ENCODE results near the gene ADGRB3. TPM values are rescaled to one million over a fixed set of nuclear protein-coding genes. Genes with fewer than 3 reads are reported as not detected.
"Not testable (repeated sequence)": the region's sequence is repeated elsewhere in the genome, so short reads cannot be mapped to it uniquely, and the experiment has no call there.

The ADGRB3 gene
- total and polyA plus RNA-seq, 10 of the 15 experiments (the other 5 are each of a cell fraction or from before 2014, with no cell fraction given) = 0.03 to 0.06 TPM; not detected in 8

DNA sequence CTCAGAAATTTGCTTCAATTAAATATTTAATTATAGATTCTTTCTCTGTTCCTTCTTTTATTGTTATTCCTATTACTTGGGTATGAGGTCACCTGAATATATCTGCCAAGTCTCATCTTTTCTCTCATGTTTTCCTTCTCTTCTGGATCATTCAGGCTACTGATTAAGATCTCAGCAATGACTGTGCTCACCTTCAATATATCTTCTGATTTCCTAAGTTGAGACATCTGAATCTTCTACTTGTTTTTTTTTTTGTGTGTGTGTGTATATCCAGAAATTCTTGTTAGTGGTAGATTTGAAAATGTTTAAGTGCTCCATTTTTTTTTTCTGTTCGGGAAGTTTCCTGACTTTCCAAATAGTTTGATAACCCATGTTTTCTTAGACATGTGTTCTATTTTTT lies 108.0 kb downstream of the ADGRB3 start:
- DNase-seq (ENCODE audit: low read depth, low spot score) (no peak), FAIRE-seq (no peak), ATAC-seq (no peak)
- 0% methylated on average over 1 of the region's 1 CpG for WGBS (ENCODE audit: insufficient coverage, insufficient replicate concordance, low lambda C conversion rate, missing lambda C conversion rate)
- Histone ChIP-seq H4K20me1 (ENCODE audit: control insufficient read depth, insufficient read depth) (no peaks in the 10 kb centered on the region), H3K4me1 (ENCODE audit: control insufficient read depth, insufficient read depth, low read length) (no peaks in the 10 kb centered on the region), H3K4me3 (no peak overlapping the region), H3K9me3 (replicated peaks; ENCODE audit: control insufficient read depth, insufficient read depth, low read length) (no peaks in the 10 kb centered on the region), H2AFZ (ENCODE audit: control insufficient read depth, low read depth, low read length) (no peak overlapping the region), H3K4me2 (ENCODE audit: control insufficient read depth, insufficient read depth) (no peak overlapping the region), H3K27ac (ENCODE audit: control insufficient read depth, insufficient read depth) (no peak overlapping the region), H3K9ac (ENCODE audit: control insufficient read depth, insufficient read depth, low read length) (no peak overlapping the region), H3K27me3 (replicated peaks in 1 of 2; ENCODE audit: control insufficient read depth in 2 of 2, insufficient read depth in 2 of 2, low read length in 1 of 2) (no peaks in the 10 kb centered on the region), H3K79me2 (ENCODE audit: control insufficient read depth, insufficient read depth, low read length) (no peaks in the 10 kb centered on the region), H3K36me3 (ENCODE audit: control insufficient read depth in 2 of 2, insufficient read depth in 2 of 2, low read length in 1 of 2) (no peaks in the 10 kb centered on the region)
- POLR2A ChIA-PET = no interaction called here
- intact Hi-C loops (cut with micrococcal nuclease; ENCODE audit: unreplicated experiment) (no loop called here), in situ Hi-C loops (cut with MboI) (no loop called here)
- RAD21 ChIA-PET (ENCODE audit: unreplicated experiment) = no interaction called here
- TF ChIP-seq, protein P1, sequence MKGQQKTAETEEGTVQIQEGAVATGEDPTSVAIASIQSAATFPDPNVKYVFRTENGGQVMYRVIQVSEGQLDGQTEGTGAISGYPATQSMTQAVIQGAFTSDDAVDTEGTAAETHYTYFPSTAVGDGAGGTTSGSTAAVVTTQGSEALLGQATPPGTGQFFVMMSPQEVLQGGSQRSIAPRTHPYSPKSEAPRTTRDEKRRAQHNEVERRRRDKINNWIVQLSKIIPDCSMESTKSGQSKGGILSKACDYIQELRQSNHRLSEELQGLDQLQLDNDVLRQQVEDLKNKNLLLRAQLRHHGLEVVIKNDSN (IDR thresholded peaks at IDR 0.05; ENCODE audit: borderline replicate concordance, extremely low read length, insufficient read depth, low read depth, low read length) = no peak
- TF ChIP-seq FOXM1 (IDR thresholded peaks at IDR 0.05; ENCODE audit: low read depth, low read length) (no peak), MTA3 (IDR thresholded peaks at IDR 0.05; ENCODE audit: borderline replicate concordance, low read length) (no peak), CBX5 (IDR thresholded peaks at IDR 0.05; ENCODE audit: low read depth) (no peak)
- BruUV-seq (replicated peaks) = no TSS peak
- CTCF ChIA-PET = no interaction called here
- SMC1A ChIA-PET (ENCODE audit: uncharacterized antibody, unreplicated experiment) = no interaction called here

DNA sequence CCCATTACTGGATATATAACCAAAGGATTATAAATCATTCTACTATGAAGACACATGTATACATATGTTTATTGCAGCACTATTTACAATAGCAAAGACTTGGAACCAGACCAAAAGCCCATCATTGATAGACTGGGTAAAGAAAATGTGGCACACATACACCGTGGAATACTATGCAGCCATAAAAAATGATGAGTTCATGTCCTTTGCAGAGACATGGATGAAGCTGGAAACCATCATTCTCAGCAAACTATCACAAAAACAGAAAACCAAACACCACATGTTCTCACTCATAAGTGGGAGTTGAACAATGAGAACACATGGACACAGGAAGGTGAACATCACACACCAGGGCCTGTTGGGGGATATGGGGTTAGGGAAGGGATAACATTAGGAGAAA lies 109.3 kb downstream of the ADGRB3 start:
- H2AFZ ChIP-seq (ENCODE audit: control insufficient read depth, low read depth, low read length); H3K9me3 ChIP-seq (replicated peaks; ENCODE audit: control insufficient read depth, insufficient read depth, low read length); in situ Hi-C loops (cut with MboI); intact Hi-C loops (cut with micrococcal nuclease; ENCODE audit: unreplicated experiment); H3K9ac ChIP-seq (ENCODE audit: control insufficient read depth, insufficient read depth, low read length); RAD21 ChIA-PET (ENCODE audit: unreplicated experiment); DNase-seq (ENCODE audit: low read depth, low spot score); POLR2A ChIA-PET; H3K79me2 ChIP-seq (ENCODE audit: control insufficient read depth, insufficient read depth, low read length); H3K27ac ChIP-seq (ENCODE audit: control insufficient read depth, insufficient read depth); H3K36me3 ChIP-seq (ENCODE audit: control insufficient read depth in 2 of 2, insufficient read depth in 2 of 2, low read length in 1 of 2); H3K4me2 ChIP-seq (ENCODE audit: control insufficient read depth, insufficient read depth); H3K4me3 ChIP-seq; ATAC-seq; H4K20me1 ChIP-seq (ENCODE audit: control insufficient read depth, insufficient read depth); CTCF ChIA-PET; H3K4me1 ChIP-seq (ENCODE audit: control insufficient read depth, insufficient read depth, low read length); BruUV-seq (replicated peaks); FAIRE-seq; H3K27me3 ChIP-seq (replicated peaks in 1 of 2; ENCODE audit: control insufficient read depth in 2 of 2, insufficient read depth in 2 of 2, low read length in 1 of 2); SMC1A ChIA-PET (ENCODE audit: uncharacterized antibody, unreplicated experiment): not testable (repeated sequence)
- 0% methylated on average over 1 of the region's 1 CpG for WGBS (ENCODE audit: insufficient coverage, insufficient replicate concordance, low lambda C conversion rate, missing lambda C conversion rate)
